A673 (cell line): ENCODE data around the gene MESD.

ENCODE experiments used
- CTCF ChIP-seq: fragments of 300-800, 200-600 bp; sonication (generic); conservative IDR thresholded peaks from 2 replicates; pipeline ENCODE4 v1.5.1; 2017; ENCODE audit warnings: low read depth, mild to moderate bottlenecking, antibody characterized with exemption, low read length, moderate library complexity, mixed read lengths
- EZH2 ChIP-seq: fragments of 200-600 bp; sonication (generic); IDR thresholded peaks from 2 replicates; pipeline ENCODE4 v1.6.1; 2017; ENCODE audit warnings: borderline replicate concordance, low read depth, mild to moderate bottlenecking, mixed read lengths, antibody characterized with exemption, low read length; ENCODE audit not compliant: poor library complexity, severe bottlenecking

- no peak for TF ChIP-seq EZH2
- no peak for TF ChIP-seq CTCF
These were observed 16.5 kb upstream of the MESD start for GRCh38 chr15:81006124-81006523.
